SK-N-SH treated with all-trans-retinoic acid at 6 μM for 48 hours (cell line): ENCODE measurements around the gene ERGIC1.

Source experiments
- ATAC-seq: fragments of 200-7000 bp; cut with Tn5 transposase; 3 replicates; pipeline ENCODE4 v1.9.1; 2020; ENCODE audit warnings: mild to moderate bottlenecking, moderate library complexity
- ARNTL ChIP-seq: fragments of 450-650 bp; formaldehyde crosslinking; IDR thresholded peaks from 2 replicates; pipeline ENCODE4 v1.5.0; 2020; ENCODE audit warnings: low read depth, mild to moderate bottlenecking, moderate library complexity, borderline replicate concordance
- BACH2 ChIP-seq: fragments of 250-450 bp; sonication (Bioruptor Pico); IDR thresholded peaks from 2 replicates; pipeline ENCODE4 v1.9.0; 2021; ENCODE audit warnings: mild to moderate bottlenecking, borderline replicate concordance
- CREB5 ChIP-seq: fragments of 250-450 bp; sonication (Bioruptor Pico); IDR thresholded peaks from 2 replicates; pipeline ENCODE4 v1.5.1; 2020; ENCODE audit warnings: low read depth, mild to moderate bottlenecking, moderate library complexity
- CSDC2 ChIP-seq: fragments of 250-450 bp; sonication (Bioruptor Pico); IDR thresholded peaks from 2 replicates; pipeline ENCODE4 v1.5.0; 2020; ENCODE audit warnings: mild to moderate bottlenecking, moderate library complexity
- CSRNP3 ChIP-seq: fragments of 250-450 bp; sonication (Bioruptor Pico); IDR thresholded peaks from 2 replicates; pipeline ENCODE4 v1.5.1; 2021; ENCODE audit warnings: mild to moderate bottlenecking, moderate library complexity
- ESRRG ChIP-seq: fragments of 250-450 bp; sonication (Bioruptor Pico); IDR thresholded peaks from 2 replicates; pipeline ENCODE4 v1.6.1; 2021; ENCODE audit warnings: mild to moderate bottlenecking
- GLIS3 ChIP-seq: fragments of 250-450 bp; sonication (Bioruptor Pico); IDR thresholded peaks from 2 replicates; pipeline ENCODE4 v1.5.0; 2020; ENCODE audit warnings: mild to moderate bottlenecking, moderate library complexity
- ISL1 ChIP-seq: fragments of 250-450 bp; sonication (Bioruptor Pico); IDR thresholded peaks from 2 replicates; pipeline ENCODE4 v2.1.2; 2022; ENCODE audit warnings: mild to moderate bottlenecking, moderate library complexity
- OSR1 ChIP-seq: fragments of 250-450 bp; sonication (Bioruptor Pico); IDR thresholded peaks from 2 replicates; pipeline ENCODE4 v1.8.0; 2022; ENCODE audit warnings: moderate library complexity, mild to moderate bottlenecking, inconsistent platforms
- PATZ1 ChIP-seq: fragments of 250-450 bp; sonication (Bioruptor Pico); IDR thresholded peaks from 2 replicates; pipeline ENCODE4 v1.8.0; 2020; ENCODE audit warnings: mild to moderate bottlenecking, moderate library complexity, borderline replicate concordance
- POU6F1 ChIP-seq: fragments of 250-450 bp; sonication (Bioruptor Pico); IDR thresholded peaks from 2 replicates; pipeline ENCODE4 v1.8.0; 2021; ENCODE audit warnings: low read depth, mild to moderate bottlenecking, moderate library complexity, borderline replicate concordance
- PPARA ChIP-seq: fragments of 250-450 bp; sonication (Bioruptor Pico); IDR thresholded peaks from 2 replicates; pipeline ENCODE4 v1.5.0; 2020; ENCODE audit warnings: mild to moderate bottlenecking, borderline replicate concordance
- RARB ChIP-seq: fragments of 250-450 bp; sonication (Bioruptor Pico); IDR thresholded peaks from 2 replicates; pipeline ENCODE4 v1.8.0; 2021; ENCODE audit warnings: mild to moderate bottlenecking, moderate library complexity
- SNAI2 ChIP-seq: fragments of 250-450 bp; sonication (Bioruptor Pico); IDR thresholded peaks from 2 replicates; pipeline ENCODE4 v1.5.0; 2020; ENCODE audit warnings: mild to moderate bottlenecking, moderate library complexity
- TCF4 ChIP-seq: fragments of 250-450 bp; sonication (Bioruptor Pico); IDR thresholded peaks from 2 replicates; pipeline ENCODE4 v1.8.0; 2021; ENCODE audit warnings: mild to moderate bottlenecking, moderate library complexity, borderline replicate concordance
- TOX ChIP-seq: fragments of 250-450 bp; sonication (Bioruptor Pico); IDR thresholded peaks from 2 replicates; pipeline ENCODE4 v1.8.0; 2021; ENCODE audit warnings: mild to moderate bottlenecking, moderate library complexity, borderline replicate concordance
- TSHZ2 ChIP-seq: fragments of 250-450 bp; sonication (Bioruptor Pico); IDR thresholded peaks from 2 replicates; pipeline ENCODE4 v1.5.0; 2020; ENCODE audit warnings: mild to moderate bottlenecking, moderate library complexity
- ZC3H10 ChIP-seq: fragments of 250-450 bp; sonication (Bioruptor Pico); IDR thresholded peaks from 2 replicates; pipeline ENCODE4 v1.5.1; 2021; ENCODE audit warnings: mild to moderate bottlenecking, moderate library complexity
- ZFP3 ChIP-seq: fragments of 250-450 bp; sonication (Bioruptor Pico); IDR thresholded peaks from 2 replicates; pipeline ENCODE4 v1.5.0; 2020; ENCODE audit warnings: mild to moderate bottlenecking, moderate library complexity
- ZFP30 ChIP-seq: fragments of 450-650 bp; formaldehyde crosslinking; IDR thresholded peaks from 2 replicates; pipeline ENCODE4 v1.5.0; 2022; ENCODE audit warnings: mild to moderate bottlenecking, moderate library complexity
- ZNF565 ChIP-seq: fragments of 450-650 bp; formaldehyde crosslinking; conservative IDR thresholded peaks from 2 replicates; pipeline ENCODE4 v1.5.0; 2020; ENCODE audit warnings: low read depth, mild to moderate bottlenecking, moderate library complexity
- ZNF70 ChIP-seq: fragments of 450-650 bp; formaldehyde crosslinking; IDR thresholded peaks from 2 replicates; pipeline ENCODE4 v1.5.0; 2020; ENCODE audit warnings: mild to moderate bottlenecking, moderate library complexity
- ZNF8 ChIP-seq: fragments of 450-650 bp; formaldehyde crosslinking; IDR thresholded peaks from 2 replicates; pipeline ENCODE4 v1.5.0; 2020; ENCODE audit warnings: mild to moderate bottlenecking, moderate library complexity

Gene ERGIC1

GRCh38 chr5:172910828-172911627 lies 77.0 kb downstream of the ERGIC1 start:
- no peak for TF ChIP-seq TOX (CRISPR knock-in tag)
- no peak for TF ChIP-seq OSR1 (CRISPR knock-in tag)
- no peak for TF ChIP-seq PATZ1 (CRISPR knock-in tag)
- TF ChIP-seq CSDC2, result 0 out of 2 replicates have a peak, but pooled peaks have one; percentile 26
- no peak for TF ChIP-seq ZNF8 (CRISPR knock-in tag)
- no peak for TF ChIP-seq ARNTL (CRISPR knock-in tag)
- no peak for TF ChIP-seq CREB5
- no peak for TF ChIP-seq PPARA (CRISPR knock-in tag)
- TF ChIP-seq POU6F1 (CRISPR knock-in tag), result no peak
- TF ChIP-seq BACH2 (CRISPR knock-in tag), result no peak
- peak; percentile 88 for TF ChIP-seq ZFP3 (CRISPR knock-in tag)
- TF ChIP-seq CSRNP3 (CRISPR knock-in tag), result no peak
- no peak for TF ChIP-seq ZC3H10
- no peak for TF ChIP-seq RARB
- peak; percentile 33; the same call in 1 of the 2 replicates for TF ChIP-seq ISL1 (CRISPR knock-in tag)
- TF ChIP-seq TCF4 (CRISPR knock-in tag), result no peak
- no peak for TF ChIP-seq GLIS3 (CRISPR knock-in tag)
- TF ChIP-seq ZFP30 (CRISPR knock-in tag), result no peak
- no peak for TF ChIP-seq ZNF565 (CRISPR knock-in tag)
- 0 out of 2 replicates have a peak, but pooled peaks have one; percentile 30 for TF ChIP-seq SNAI2 (CRISPR knock-in tag)
- TF ChIP-seq TSHZ2 (CRISPR knock-in tag), result no peak
- TF ChIP-seq ZNF70 (CRISPR knock-in tag), result no peak
- 0 out of 2 replicates have a peak, but pooled peaks have one; percentile 22 for TF ChIP-seq ESRRG (CRISPR knock-in tag)
- ATAC-seq, result peak; percentile 80

- no peak for ATAC-seq
- no peak for TF ChIP-seq ESRRG (CRISPR knock-in tag)
- no peak for TF ChIP-seq CREB5
- TF ChIP-seq BACH2 (CRISPR knock-in tag), result no peak
- no peak for TF ChIP-seq GLIS3 (CRISPR knock-in tag)
- TF ChIP-seq SNAI2 (CRISPR knock-in tag), result no peak
- no peak for TF ChIP-seq ZFP30 (CRISPR knock-in tag)
- TF ChIP-seq TSHZ2 (CRISPR knock-in tag), result no peak
- no peak for TF ChIP-seq POU6F1 (CRISPR knock-in tag)
These were observed 77.5 kb downstream of the ERGIC1 start for GRCh38 chr5:172911628-172911880.
